ENCODE measurements around the gene PTPRG.

PTPRG gene

DNA sequence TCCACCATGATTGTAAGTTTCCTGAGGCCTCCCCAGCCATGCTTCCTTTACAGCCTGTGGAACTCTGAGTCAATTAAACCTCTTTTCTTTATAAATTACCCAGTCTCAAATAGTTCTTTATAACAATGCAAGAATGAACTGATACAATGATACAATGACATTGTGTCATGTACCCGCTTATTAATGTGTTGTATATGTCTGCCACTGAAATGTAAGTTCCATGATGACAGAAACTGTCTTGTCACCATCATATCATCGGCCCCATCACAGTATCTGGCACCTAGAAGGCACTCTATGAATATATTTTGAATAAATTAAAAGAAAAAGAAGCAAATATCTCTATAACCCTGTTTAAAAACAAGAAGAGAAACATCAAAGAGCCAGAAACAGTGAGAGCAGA is 782.4 kb downstream of the PTPRG start:
- DNase-seq (ENCODE audit: low read depth in 2 of 2), result no peak

Data from stimulated activated CD8-positive, alpha-beta memory T cell treated with anti-CD3 and anti-CD28 coated beads, Interleukin-15, amount 100 ng/mL, for 48 hours (primary cell).